Spleen (tissue), 11 donors: ENCODE measurements around the gene NINJ1. TPM values are rescaled to one million over a fixed set of nuclear protein-coding genes. Genes with fewer than 3 reads are reported as not detected.

Experiments
- DNase-seq: peaks from one replicate; pipeline ENCODE4 v3.0.0-alpha.2; 2020
- H3K27ac ChIP-seq, 8 donors: fragments of 200-600 bp; sonication (generic) in 7 of 8; 1 replicate in 4 of 8; 2 replicates in 4 of 8; pipeline versions ENCODE4 v1.5.0 to v1.8.0; 2016 to 2021; ENCODE audit warnings: inconsistent platforms in 4 of 8, mild to moderate bottlenecking in 4 of 8, moderate library complexity in 1 of 8
- H3K27me3 ChIP-seq, 7 donors: fragments of 200-600 bp; sonication (generic) in 6 of 7; replicated peaks in 1 of 7; 1 replicate in 4 of 7; 2 replicates in 3 of 7; pipeline versions ENCODE4 v1.5.0 to v1.8.0; 2016 to 2021; ENCODE audit warnings: inconsistent platforms in 3 of 7, mild to moderate bottlenecking in 1 of 7
- H3K36me3 ChIP-seq, 6 donors: fragments of 200-600 bp; sonication (generic) in 5 of 6; 1 replicate in 4 of 6; 2 replicates in 2 of 6; pipeline versions ENCODE4 v1.5.0 to v1.8.0; 2016 to 2021; ENCODE audit warnings: inconsistent platforms in 2 of 6
- H3K4me1 ChIP-seq, 6 donors: fragments of 200-600 bp; sonication (generic) in 5 of 6; 1 replicate in 3 of 6; 2 replicates in 3 of 6; pipeline versions ENCODE4 v1.5.0 to v1.8.0; 2016 to 2021; ENCODE audit warnings: inconsistent platforms in 3 of 6
- H3K4me3 ChIP-seq, 8 donors: fragments of 200-600 bp; sonication (generic) in 7 of 8; 1 replicate in 4 of 8; 2 replicates in 4 of 8; pipeline versions ENCODE4 v1.5.0 to v1.8.0; 2016 to 2021; ENCODE audit warnings: inconsistent platforms in 4 of 8, mild to moderate bottlenecking in 4 of 8, moderate library complexity in 2 of 8
- H3K9me3 ChIP-seq, 8 donors: fragments of 200-600 bp; sonication (generic) in 7 of 8; 1 replicate in 4 of 8; 2 replicates in 4 of 8; pipeline versions ENCODE4 v1.5.0 to v1.8.0; 2016 to 2021; ENCODE audit warnings: inconsistent platforms in 4 of 8
- CTCF ChIP-seq, 11 experiments: fragments of 200-600 bp in 7 of 11; fragments of 450-650 bp in 4 of 11; sonication (generic) in 4 of 11; IDR thresholded peaks in 8 of 11; conservative IDR thresholded peaks in 3 of 11; 1 replicate in 7 of 11; 2 replicates in 4 of 11; pipeline versions ENCODE4 v1.4.0 to v1.8.0; 2016 to 2021; ENCODE audit warnings: antibody characterized with exemption in 11 of 11, inconsistent platforms in 4 of 11, mild to moderate bottlenecking in 1 of 11
- POLR2A ChIP-seq, 3 donors: fragments of 450-650 bp; IDR thresholded peaks; one replicate each; pipeline ENCODE4 v1.5.1; 2017; ENCODE audit warnings: antibody characterized with exemption in 3 of 3, mild to moderate bottlenecking in 1 of 3
- POLR2AphosphoS5 ChIP-seq, 3 donors: sonication (generic); formaldehyde crosslinking; IDR thresholded peaks; one replicate each; pipeline ENCODE4 v1.5.1; 2017; ENCODE audit warnings: antibody characterized with exemption in 3 of 3
- WGBS, 5 donors: extraction: QIAGEN DNeasy Blood & Tissue Kit in 3 of 5; methylation state at CpG; one replicate each; pipeline versions ENCODE4 v1.1.5 to v1.1.7; 2013 to 2018; 5-methylcytosine and 5-hydroxymethylcytosine counted together
- intact Hi-C: fragments of 100-400 bp; cut with DNase I; formaldehyde crosslinking; loops from one replicate; pipeline ENCODE4 v1.15.0; 2023; ENCODE audit warnings: low total_unique reads
- polyA plus RNA-seq, 3 donors: library from polyadenylated mRNA; stranded (reverse); fragments of 200-250 nt; gene quantifications; one replicate each; pipeline ENCODE4 v1.2.1, GENCODE V29; 2013
- total RNA-seq, 7 donors: library from RNA; depleted of rRNA in 3 of 7; stranded (reverse); fragments of >200 nt in 3 of 7; fragmentation: NEBNext Ultra II Directional in 4 of 7; extraction: Animal tissue kit (Norgen Biotek cat#: 25700) in 4 of 7; gene quantifications; one replicate each; pipeline versions ENCODE4 v1.1.0 to v1.2.1, GENCODE V29; 2016 to 2021
- donor health status: healthy with polysubstance abuse.
- donor health status: DM: no; HTN: no; CAD: no; lungs with moderate emphysema.
- donor health status: DM: no; HTN: no; CAD: no.
- donor health status: Bipolar disorder and iron deficiency.
- donor health status: healthy.
- donor health status: DM: no; HTN: no; CAD: no.
- donor health status: DM: yes; HTN: yes; CAD: no.

Gene NINJ1
- total and polyA plus RNA-seq, 10 donors: 26.5 to 142 (median 104) TPM

- DNase-seq: peak; percentile 80
- Histone ChIP-seq H3K4me1 (peaks cover 37 to 71% (median 53%) of the 10 kb centered on the region in 6 donors), H3K27ac (peak overlapping the region; percentile 63 to 99 (median 96)), H3K9me3 (peaks cover 0 to 14% (median 10%) of the 10 kb centered on the region in 8 donors), H3K27me3 (no peaks in the 10 kb centered on the region), H3K4me3 (peak overlapping the region in 1 of 8 donors; percentile 99), H3K36me3 (peaks cover 0 to 11% (median 0%) of the 10 kb centered on the region in 6 donors)
- TF ChIP-seq POLR2A (IDR thresholded peaks at IDR 0.05): no peak
- peak in 1 of 3 donors; percentile 5 for TF ChIP-seq POLR2AphosphoS5 (IDR thresholded peaks at IDR 0.05)
- intact Hi-C loops: loop anchor here (10.0 kb wide), 1 partner anchor 95 kb away; no protein-coding TSS in a partner anchor
- 71 to 84% (median 78%) methylated on average over 9 to 16 of the region's 16 CpGs for WGBS, 5 donors
These were observed 34.3 kb downstream of the NINJ1 start for GRCh38 chr9:93099551-93100275.

GRCh38 chr9:93098236-93098946, 35.7 kb downstream of the NINJ1 start:
- Histone ChIP-seq H3K36me3 (no peaks in the 10 kb centered on the region), H3K4me3 (peak overlapping the region in 4 of 8 donors; percentile 4 to 99 (median 44)), H3K27ac (peak overlapping the region; percentile 66 to 99 (median 96)), H3K4me1 (peaks cover 51 to 85% (median 66%) of the 10 kb centered on the region in 6 donors), H3K9me3 (peaks cover 0 to under 1% (median 0%) of the 10 kb centered on the region in 8 donors), H3K27me3 (no peaks in the 10 kb centered on the region)
- peak; percentile 88 to 95 (median 90) for TF ChIP-seq POLR2AphosphoS5 (IDR thresholded peaks at IDR 0.05)
- peak in 3 of 11 experiments; percentile 15 to 24 (median 17) for TF ChIP-seq CTCF (IDR thresholded peaks at IDR 0.05 in 8 of 11, conservative IDR thresholded peaks at IDR 0.05 in 3 of 11)
- no peak for TF ChIP-seq POLR2A (IDR thresholded peaks at IDR 0.05)
- intact Hi-C loops: loop anchor here (10.0 kb wide), 1 partner anchor 94 kb away; no protein-coding TSS in a partner anchor
- peak; percentile 96 for DNase-seq
- WGBS, 5 donors: 7 to 18% (median 11%) methylated on average over 15 of the region's 15 CpGs

- peak overlapping the region in 7 of 8 donors; percentile 93 to 99 (median 97) for H3K27ac ChIP-seq
- H3K4me1 ChIP-seq: peaks cover 57 to 89% (median 71%) of the 10 kb centered on the region in 6 donors
- peak overlapping the region in 7 of 8 donors; percentile 83 to 99 (median 94) for H3K4me3 ChIP-seq
- no peaks in the 10 kb centered on the region for H3K36me3 ChIP-seq
- DNase-seq: peak; percentile 86
- whole genome bisulfite sequencing, 5 donors: 49 to 68% (median 66%) methylated on average over 4 to 11 of the region's 11 CpGs
- intact Hi-C loops: loop anchor here (10.0 kb wide), 1 partner anchor 93 kb away; no protein-coding TSS in a partner anchor
- TF ChIP-seq CTCF (IDR thresholded peaks at IDR 0.05 in 8 of 11, conservative IDR thresholded peaks at IDR 0.05 in 3 of 11) (no peak), POLR2A (IDR thresholded peaks at IDR 0.05) (no peak), POLR2AphosphoS5 (IDR thresholded peaks at IDR 0.05) (no peak)
- no peaks in the 10 kb centered on the region for H3K27me3 ChIP-seq
- no peaks in the 10 kb centered on the region for H3K9me3 ChIP-seq
These were observed 36.4 kb downstream of the NINJ1 start for GRCh38 chr9:93097511-93098201.

- 9 to 15% (median 11%) methylated on average over 14 to 16 of the region's 16 CpGs for WGBS, 5 donors
- no peaks in the 10 kb centered on the region for H3K9me3 ChIP-seq
- H3K4me3 ChIP-seq: peak overlapping the region; percentile 82 to 99 (median 94)
- TF ChIP-seq POLR2A (IDR thresholded peaks at IDR 0.05) (no peak), POLR2AphosphoS5 (IDR thresholded peaks at IDR 0.05) (no peak), CTCF (IDR thresholded peaks at IDR 0.05 in 8 of 11, conservative IDR thresholded peaks at IDR 0.05 in 3 of 11) (no peak)
- peak overlapping the region; percentile 84 to 99 (median 96) for H3K27ac ChIP-seq
- H3K27me3 ChIP-seq: no peaks in the 10 kb centered on the region
- DNase-seq: peak; percentile 88
- intact Hi-C loops: loop anchor here (10.0 kb wide), 1 partner anchor 92 kb away; no protein-coding TSS in a partner anchor
- H3K4me1 ChIP-seq: peaks cover 62 to 89% (median 75%) of the 10 kb centered on the region in 6 donors
- H3K36me3 ChIP-seq: no peaks in the 10 kb centered on the region
These were observed 37.2 kb downstream of the NINJ1 start for GRCh38 chr9:93096811-93097382.
